GM19397 (cell line): ENCODE results near the gene CSGALNACT2.
"Not testable (repeated sequence)": the region's sequence is repeated elsewhere in the genome, so short reads cannot be mapped to it uniquely, and the experiment has no call there.

ENCODE experiments used
- ATAC-seq: cut with Tn5 transposase; IDR thresholded peaks from one replicate; pipeline ENCODE4 v1.9.1; 2021; ENCODE audit warnings: mild to moderate bottlenecking, moderate library complexity; ENCODE audit not compliant: unreplicated experiment

CSGALNACT2 gene

DNA sequence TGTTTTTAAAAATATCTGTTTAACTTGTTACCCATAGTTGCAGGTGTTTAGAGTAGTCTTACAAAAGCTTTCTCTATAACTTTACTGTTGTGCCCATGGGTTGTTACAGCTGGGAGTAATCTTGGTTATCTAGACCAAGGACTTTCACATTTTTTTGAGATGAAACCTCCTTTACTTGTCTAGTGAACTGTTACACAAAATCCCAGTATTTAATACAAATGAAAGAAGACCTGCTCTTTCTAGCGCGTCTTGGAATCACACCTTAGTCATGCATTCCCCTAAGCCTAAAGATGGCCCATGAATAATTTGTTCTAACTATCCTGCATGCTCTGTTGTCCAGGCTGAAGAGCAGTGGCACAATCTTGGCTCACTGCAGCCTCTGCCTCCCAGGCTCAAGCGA lies 38.0 kb downstream of the CSGALNACT2 start:
- ATAC-seq: no peak

DNA sequence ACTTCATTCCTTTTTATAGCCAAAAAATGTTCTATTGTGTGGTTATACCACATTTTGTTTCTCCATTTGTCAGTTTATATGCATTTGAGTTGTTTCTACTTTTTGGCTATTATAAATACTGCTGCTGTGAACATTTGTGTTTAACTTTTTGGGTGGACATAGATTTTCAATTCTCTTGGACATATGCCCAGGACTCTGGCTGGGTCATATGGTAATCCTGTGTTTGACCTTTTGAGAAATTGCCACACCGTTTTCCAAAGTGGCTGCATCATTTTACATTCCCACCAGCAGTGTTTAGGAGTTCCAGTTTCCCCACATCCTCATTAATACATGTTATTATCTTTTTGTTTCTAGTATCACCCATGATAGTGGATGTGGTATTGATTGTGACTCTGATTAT lies 39.4 kb downstream of the CSGALNACT2 start:
- ATAC-seq: no peak

DNA sequence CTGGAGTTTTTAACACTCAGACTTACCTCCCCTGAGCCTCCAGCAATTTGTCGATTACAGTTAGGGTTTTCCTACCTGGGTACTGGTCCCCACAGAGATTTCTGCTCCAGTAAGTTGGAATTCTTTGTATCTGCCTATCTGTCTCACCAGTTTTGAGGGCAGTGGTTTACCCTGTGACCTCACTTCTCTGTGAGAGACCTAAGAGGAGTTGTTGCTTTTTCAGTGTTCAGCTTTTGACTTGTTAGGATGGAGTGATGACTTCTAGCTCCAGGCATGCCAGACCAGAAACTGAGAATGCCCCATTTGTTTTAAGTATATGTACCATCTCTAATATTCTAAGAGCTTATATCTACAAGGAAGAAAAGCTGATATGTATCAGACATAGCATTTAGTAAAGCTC lies 42.9 kb downstream of the CSGALNACT2 start:
- ATAC-seq: no peak

DNA sequence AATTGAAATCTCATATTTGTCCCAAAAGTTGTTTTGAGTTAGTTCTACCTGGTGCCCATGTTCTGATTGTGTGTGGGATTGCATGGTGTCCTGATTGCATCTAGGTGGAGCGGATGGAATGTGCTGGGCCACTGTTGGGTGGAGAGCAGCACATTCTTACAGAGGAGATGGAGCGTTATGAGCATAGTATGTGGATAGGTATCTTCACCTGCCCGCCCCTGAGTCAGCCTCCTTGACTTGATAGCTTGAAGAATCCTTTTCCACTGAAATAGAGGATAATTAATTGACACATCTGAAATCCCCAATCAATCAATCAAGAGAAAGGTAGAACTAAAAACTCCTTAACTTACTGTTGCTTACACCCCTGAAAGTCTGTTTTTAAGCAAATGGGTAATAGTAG lies 45.5 kb downstream of the CSGALNACT2 start:
- not testable (repeated sequence) for ATAC-seq

DNA sequence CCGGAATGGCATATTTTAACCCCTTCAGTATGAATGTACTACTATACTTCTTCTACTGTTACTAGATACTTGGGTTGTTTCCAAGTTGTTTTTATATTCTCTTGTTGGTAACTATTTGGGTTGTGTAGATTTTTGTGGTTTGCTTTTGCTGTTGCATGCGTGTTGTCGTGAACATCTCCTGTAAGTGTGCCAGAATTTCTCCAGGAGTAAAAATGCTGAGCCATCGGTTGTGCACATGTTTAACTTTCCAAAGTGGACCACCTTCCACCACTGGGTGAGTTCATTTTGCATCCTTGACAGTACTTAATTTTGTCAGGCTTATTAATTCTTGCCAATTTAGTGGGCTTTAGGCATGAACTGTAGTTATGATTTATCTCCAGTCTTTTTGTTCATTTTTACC lies 47.9 kb downstream of the CSGALNACT2 start:
- no peak for ATAC-seq

DNA sequence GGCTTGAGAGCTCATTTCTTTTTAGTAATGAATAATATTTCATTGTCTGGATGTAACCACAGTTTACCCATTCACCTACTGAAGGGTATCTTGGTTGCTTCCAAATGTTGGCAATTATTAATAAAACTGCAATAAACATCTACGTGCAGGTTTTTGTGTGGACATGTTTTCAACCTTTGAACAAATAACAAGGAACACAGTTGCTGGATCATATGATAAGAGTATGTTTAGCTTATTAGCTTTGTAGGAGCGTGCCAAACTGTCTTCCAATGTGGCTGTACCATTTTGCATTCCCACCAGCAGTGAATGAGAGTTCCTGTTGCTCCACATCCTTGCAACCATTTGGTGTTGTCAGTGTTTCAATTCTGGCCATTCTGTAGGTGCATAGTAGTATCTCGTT lies 49.0 kb downstream of the CSGALNACT2 start:
- no peak for ATAC-seq

DNA sequence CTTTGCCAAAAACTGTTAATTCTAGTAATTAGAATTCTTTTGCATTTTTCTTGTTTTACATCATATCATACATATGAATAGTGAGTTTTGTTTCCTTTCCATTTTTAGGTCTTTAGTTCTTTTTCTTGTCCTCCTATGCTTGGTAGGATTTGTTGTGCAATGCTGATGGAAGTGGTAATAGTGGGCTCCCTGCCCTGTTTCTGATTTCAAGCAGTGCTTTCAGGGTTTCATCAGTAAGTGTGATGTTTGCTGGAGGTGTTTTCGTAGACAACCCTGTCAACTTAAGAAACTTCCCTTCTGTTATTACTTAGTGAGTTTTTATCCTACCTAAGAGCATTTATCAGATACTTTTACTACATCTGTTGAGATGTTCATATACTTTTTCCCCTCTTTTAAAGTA lies 50.5 kb downstream of the CSGALNACT2 start:
- ATAC-seq: no peak

DNA sequence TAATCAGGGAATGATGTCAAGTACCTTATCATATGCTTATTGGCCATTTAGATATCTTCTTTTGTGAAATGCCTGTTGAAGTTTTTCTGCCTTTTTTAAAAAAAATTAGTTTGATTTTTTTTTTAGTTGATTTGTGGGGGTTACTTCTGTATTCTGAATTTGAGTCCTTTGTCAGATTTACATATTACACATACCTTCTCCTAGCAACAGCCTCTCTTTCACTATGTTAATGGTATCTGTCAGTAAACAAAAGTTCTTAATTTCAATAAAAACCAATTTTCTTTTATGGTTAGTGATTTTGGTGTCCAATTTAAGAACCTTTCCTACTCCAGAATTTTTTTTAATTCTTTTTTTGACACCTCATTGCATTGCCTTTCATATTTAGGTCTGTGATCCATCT lies 52.0 kb downstream of the CSGALNACT2 start:
- ATAC-seq: no peak

DNA sequence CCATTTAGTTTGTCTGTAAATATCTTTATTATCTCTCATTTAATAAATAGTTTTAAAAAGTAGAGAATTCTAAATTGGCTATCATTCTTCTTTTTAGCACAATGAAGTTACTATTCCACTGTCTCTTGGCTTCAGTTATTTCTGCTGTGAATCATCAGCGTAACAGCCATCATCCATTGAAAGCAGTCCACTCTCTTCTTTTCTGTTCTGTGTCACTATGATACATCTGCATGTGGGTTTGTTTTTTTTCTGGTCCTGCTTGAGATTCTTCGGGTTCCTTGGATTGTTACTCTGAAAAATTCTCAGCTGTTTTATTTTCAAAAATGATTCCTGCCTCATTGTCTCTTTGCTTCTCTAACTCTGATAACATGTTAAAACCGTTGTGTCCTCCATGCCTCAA lies 52.5 kb downstream of the CSGALNACT2 start:
- no peak for ATAC-seq

DNA sequence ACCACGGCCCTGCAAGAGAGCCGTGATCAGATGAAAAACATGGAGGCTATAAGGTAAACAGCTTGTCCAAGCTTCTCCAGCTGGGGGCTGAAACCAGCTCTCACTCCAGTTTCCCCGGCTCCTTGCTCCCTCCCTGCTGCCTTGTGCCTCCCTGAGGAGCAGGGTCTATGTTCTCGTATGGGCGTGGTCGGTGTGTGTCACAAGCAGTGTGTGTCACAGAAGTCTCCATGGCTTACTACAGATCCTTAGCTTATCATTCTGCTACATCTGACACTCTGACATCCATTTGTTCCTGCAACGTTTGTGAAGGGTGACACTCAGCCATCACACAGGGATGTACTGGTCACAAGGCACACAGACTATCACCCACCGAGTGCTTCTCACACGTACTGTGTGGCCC lies 54.6 kb downstream of the CSGALNACT2 start:
- ATAC-seq: no peak

DNA sequence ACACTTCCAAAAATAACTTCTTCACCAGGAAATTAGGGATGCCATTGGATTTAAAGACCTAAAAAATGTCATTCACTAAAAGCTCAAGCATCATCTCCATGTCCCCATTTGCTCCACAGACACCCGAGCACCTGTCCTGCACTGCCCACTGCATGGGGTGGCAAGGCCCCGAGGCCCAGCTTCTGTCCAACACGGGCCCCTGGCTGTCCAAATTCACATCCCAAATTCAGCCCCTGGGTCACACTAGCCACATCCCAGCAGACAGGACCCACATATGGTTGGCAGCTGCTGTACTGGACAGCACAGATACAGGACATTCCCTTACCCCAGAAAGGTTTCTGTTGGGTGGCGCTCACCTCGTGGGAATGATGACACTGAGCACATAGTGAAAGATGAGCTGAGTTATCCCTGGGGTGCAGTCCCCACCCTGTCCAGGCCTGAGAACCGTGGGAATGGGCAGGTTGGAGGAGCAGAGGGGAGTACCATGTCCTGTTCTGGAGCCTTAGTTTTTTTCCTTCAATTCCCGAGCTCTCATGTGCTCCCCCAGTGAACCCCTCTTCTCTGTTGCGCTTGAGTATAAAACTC lies 55.3 kb downstream of the CSGALNACT2 start:
- ATAC-seq: no peak

DNA sequence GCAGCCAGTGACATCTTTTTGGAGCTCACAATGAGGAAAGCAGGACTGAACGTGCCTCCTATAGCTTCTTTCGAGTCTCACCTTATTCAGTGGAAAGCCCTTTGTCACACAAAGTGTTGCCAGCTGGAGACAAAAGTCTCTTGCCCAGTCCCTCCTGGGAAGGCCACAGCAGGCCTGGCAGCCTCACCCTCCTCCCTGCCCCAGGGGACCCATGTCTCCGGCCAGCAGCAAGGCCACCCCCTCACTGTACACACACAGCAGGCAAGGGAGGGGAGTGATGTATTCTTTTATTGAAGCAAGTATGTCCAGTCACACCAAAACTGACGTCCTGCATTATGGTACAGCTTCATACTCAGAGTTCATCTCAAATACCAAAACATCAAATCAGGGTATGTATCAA lies 56.0 kb downstream of the CSGALNACT2 start:
- ATAC-seq: no peak

DNA sequence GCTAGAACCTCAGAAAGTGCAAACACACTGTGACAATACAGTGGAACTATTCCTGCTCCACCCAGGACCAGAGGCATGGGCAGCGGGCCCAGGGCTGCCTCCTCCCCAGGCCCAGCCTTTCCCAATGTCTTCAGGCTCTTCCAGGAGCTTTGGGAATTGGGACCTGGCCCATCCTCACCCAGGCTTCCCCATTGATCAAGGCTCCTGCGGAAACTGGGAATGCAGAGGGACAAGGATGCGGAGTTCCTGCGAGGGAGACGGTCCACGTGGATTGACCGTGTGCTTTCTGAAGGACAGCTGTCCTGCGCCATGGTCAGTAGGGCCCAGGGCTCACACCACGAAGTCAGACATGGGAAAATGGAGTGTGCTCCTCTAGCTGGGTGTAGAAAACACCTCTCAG lies 56.6 kb downstream of the CSGALNACT2 start:
- no peak for ATAC-seq

DNA sequence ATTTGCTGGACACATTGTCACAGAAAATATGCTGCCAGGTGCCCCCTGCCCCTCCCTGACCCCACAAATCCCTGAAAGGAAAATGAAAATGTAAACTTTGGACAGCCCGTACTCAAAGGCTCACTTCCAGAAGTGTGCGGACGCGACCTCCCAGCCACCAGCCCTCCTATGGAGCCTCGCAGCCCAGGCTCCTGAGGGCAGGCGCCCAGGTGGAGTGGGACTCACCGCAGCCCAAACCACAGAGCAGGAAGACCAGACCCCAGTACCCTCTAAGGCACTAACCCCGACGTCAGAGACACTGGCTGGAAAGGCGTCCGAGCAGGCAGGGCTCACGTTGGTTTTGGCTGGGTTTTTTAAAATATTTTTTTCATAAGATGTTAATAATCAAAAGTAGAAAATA lies 57.3 kb downstream of the CSGALNACT2 start:
- no peak for ATAC-seq

DNA sequence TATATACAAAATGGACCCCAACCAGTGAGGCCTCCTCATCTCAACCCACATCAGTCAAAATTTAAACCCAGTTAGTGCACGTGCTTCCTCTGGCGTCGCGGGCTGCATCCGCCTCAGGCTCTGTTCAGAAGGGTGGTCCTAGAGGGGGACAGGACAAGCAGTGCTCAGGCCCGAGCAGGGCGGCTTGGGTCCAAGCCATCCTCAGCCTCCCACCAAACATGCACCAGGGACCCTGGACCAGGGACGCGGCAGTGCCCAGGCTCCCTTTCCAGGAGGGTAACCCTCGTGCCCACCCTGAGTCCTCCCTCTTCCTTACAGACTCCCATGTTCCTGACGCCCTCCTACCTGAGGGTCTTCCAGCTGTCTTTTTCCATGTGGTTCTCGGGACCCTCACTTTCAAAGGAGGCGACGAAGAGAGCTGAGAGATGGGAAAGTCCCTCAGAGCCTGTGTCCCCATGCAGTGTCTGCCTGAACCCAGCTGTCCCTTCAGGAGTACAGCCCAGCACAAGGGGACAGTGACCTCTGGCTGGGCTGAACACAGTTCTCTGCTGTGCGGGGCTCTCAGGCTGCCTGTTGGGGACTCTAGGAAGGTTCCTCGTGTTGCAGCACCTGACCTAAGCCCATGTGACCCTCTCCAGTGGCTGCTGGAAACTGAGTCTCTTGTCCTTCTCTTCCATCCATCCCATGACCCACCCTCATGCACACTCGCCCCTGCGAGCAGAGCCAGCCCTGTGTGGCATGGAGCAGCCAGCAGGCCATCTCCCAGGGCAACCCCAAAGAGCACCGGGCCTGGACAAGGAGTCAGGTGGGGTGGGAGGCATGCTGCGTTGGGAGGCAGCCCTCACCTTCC lies 58.1 kb downstream of the CSGALNACT2 start:
- no peak for ATAC-seq

DNA sequence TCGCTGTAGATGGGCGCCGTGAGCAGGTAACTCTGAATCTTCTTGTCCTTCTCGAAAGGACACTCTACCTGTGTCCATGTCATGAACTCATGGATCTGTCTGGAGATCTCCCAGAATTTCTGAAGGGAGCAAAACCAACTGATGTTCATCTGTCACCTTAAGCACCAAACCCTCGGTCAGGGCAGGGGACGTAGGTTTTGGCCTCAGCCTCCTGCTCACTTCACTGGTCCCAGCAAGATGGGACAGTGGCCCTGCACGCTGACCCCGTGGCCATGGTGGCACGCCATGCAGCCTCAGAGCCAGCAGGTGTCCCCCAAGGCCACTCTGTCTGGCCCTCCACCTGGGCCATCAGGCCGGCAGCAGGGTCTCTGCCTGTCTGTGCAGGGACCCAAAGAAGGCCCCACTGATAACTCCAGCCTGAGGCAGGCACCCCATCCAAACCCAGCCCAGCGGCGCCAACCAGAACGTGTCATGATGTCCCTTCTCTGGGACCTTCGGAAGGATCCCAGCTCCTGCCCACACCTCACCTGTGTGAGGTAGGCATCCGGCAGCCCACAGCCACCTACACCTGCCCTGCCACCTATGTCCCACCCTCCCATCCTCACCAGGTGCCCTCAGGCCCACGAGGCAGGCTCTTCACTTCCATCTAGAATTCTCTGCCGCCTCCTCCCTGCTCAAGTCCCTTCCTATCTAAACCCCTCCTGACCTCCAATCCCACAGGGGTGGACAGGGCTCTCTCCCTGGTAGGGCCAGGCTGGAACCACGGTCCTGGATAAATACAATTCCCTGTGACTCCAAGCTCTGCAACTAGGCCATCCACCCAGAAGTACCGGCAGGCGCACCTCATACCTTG lies 59.0 kb downstream of the CSGALNACT2 start:
- no peak for ATAC-seq

DNA sequence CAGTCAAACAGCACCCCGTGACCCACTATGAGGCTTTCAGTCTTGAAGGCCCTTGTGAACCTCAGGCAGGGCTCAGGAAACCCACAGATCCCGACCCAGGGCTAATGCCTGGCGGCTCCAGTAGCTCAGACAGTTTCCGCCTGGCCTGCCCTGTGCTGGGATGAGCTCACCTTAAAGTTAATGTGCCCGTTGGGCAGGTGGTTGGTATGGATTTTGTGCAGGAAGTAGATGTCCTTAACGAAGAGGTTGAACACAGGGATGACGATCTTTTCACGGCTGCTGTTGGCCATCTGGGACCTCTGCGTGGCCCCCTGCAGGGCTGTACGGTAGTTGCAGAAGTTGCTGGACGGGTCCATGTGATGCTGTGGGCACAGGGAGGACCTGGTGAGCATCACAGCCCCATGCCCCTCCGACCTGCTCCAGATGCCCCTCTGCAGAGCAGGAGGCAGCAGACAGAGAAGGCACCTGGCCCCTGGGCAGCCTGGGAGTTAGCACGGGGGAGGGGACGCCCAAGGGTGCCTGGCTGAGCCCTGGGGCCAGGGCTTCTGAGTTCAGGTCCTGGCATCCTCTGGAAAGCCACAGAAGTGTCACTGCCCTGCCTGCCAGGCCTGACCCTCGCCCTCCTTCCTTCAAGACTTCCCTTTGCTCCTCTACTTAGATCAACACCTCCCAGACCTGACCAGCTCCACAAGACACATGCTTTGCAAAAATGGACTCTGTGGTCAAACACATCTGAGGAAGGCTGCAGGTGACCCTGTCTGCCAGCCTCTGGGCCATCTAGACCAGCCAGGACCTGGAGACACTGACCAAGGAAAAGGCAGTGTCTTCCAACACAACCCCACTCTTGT lies 59.8 kb downstream of the CSGALNACT2 start:
- ATAC-seq: no peak

DNA sequence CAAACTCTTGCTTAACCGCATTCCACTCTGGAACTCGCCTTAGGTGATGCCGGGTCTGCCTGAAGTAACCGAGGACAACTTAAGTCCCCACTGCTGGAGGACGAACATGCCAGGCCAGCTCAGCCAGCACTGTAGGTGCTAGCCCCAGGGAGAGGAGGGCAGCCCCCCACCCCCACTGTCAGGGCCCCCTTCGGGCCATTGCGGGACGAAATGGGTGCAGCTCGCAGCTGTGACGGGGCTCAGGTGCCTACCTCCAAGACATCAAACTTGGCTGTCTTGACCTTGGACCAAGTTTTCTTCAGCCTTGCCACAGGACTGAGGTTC lies 60.4 kb downstream of the CSGALNACT2 start:
- ATAC-seq: no peak

DNA sequence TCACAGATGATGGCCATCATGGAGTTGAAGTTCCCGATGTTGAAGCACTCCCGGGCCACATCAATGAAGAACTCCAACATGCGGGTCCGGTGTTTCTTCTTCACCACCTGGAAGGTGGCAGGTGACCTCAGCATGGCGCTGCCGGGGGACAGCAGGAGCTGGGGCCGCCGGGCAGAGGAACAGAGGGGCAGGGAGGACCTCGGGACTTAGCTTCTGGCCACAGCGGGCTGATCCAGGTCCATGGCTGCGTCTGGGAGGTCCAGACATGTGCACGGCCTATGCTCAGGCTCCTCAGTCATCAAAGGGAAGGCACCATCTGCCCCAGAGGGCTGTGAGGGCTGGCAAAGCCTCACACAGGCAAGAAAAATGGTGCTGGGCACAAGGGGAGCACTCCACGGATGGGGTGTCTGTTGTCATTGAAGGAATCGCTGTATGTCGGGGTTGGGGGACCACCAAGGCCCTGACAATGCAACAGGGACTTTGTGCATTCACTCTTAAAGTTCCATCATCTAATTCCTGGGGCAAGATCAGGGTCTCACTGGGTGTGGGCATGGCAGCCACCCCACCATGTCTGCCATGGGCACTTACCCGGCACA lies 60.9 kb downstream of the CSGALNACT2 start:
- ATAC-seq: no peak

DNA sequence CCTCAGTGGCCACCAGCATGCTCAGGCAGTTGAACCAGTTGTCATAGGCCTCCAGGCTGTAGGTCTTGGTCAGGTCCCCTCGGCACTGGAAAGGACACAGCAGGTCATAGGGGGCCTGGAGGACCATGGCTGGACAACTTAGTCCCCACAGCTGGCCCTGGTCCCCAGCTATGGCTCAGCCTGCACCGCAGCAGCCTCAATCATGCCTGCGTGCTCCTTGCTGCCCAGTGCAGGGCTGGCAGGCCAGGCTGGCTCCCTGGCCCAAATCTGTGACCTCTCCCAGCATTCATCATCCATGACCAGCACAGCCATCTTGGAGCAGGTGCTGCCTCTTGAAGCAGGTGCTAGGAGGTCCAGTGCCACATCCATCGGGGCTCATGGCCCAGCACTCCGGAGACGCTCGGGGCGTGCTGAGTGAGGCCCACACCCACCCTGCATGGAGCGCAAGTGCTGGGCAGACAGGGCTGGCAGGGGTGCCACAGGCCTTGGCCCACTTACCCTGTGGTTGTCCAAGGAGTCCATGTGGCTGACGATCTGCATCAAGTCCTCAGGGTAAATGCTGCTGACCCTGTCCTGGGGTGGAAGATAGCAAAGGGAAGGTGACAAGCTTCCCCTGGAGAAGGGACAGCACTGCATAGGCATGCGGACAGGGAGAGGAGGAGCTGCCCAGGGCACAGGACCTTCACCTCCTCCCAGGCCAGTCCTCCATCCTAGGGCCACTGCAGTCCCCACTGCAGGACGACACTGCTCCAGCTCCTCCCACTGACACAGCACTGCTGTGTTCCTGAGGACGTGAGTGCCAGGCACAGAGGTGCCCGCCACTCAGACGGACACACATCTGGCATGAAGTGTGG lies 61.7 kb downstream of the CSGALNACT2 start:
- no peak for ATAC-seq
